ENCODE data around the gene TRANK1. TPM values are rescaled to one million over a fixed set of nuclear protein-coding genes. Genes with fewer than 3 reads are reported as not detected.

TRANK1 gene
- total and polyA plus RNA-seq, 2 experiments from 2014 or later, result 1.8 to 6.7 TPM

DNA sequence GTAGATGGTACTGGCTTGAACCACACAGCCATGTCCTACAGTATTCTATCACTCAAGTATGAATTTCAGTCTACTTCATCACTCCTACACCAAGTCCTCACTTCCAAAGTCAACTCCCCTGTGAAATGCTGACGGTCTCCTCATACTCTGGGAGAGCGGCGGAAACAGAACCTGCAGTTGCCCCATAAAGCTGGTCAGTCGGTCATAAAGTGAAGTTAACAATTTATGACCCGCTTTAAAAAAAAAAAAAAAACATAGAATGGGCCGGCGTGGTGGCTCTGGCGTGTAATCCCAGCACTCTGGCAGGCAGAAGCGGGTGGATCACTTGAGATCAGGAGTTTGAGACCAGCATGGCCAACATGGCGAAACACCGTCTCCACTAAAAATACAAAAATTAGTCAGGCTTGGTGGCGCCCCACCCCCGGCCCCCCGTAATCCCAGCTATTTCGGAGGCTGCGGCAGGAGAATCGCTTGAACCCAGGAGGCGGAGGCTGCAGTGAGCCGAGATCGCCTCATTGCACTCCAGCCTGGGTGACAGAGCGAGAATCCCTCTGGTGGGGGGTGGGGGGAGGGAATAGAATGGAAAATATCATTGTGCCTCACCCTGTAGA, 2.1 kb downstream of the TRANK1 start:
- no peak for TF ChIP-seq EZH2phosphoT487 (IDR thresholded peaks at IDR 0.05; ENCODE audit: unreplicated experiment)
- TF ChIP-seq EZH2 (IDR thresholded peaks at IDR 0.05; ENCODE audit: low read depth, unreplicated experiment), result no peak
- TF ChIP-seq NANOG (IDR thresholded peaks at IDR 0.05; ENCODE audit: borderline replicate concordance), result no peak
- no peak for TF ChIP-seq STAT1 (IDR thresholded peaks at IDR 0.05; ENCODE audit: unreplicated experiment)
- TF ChIP-seq, protein P1, sequence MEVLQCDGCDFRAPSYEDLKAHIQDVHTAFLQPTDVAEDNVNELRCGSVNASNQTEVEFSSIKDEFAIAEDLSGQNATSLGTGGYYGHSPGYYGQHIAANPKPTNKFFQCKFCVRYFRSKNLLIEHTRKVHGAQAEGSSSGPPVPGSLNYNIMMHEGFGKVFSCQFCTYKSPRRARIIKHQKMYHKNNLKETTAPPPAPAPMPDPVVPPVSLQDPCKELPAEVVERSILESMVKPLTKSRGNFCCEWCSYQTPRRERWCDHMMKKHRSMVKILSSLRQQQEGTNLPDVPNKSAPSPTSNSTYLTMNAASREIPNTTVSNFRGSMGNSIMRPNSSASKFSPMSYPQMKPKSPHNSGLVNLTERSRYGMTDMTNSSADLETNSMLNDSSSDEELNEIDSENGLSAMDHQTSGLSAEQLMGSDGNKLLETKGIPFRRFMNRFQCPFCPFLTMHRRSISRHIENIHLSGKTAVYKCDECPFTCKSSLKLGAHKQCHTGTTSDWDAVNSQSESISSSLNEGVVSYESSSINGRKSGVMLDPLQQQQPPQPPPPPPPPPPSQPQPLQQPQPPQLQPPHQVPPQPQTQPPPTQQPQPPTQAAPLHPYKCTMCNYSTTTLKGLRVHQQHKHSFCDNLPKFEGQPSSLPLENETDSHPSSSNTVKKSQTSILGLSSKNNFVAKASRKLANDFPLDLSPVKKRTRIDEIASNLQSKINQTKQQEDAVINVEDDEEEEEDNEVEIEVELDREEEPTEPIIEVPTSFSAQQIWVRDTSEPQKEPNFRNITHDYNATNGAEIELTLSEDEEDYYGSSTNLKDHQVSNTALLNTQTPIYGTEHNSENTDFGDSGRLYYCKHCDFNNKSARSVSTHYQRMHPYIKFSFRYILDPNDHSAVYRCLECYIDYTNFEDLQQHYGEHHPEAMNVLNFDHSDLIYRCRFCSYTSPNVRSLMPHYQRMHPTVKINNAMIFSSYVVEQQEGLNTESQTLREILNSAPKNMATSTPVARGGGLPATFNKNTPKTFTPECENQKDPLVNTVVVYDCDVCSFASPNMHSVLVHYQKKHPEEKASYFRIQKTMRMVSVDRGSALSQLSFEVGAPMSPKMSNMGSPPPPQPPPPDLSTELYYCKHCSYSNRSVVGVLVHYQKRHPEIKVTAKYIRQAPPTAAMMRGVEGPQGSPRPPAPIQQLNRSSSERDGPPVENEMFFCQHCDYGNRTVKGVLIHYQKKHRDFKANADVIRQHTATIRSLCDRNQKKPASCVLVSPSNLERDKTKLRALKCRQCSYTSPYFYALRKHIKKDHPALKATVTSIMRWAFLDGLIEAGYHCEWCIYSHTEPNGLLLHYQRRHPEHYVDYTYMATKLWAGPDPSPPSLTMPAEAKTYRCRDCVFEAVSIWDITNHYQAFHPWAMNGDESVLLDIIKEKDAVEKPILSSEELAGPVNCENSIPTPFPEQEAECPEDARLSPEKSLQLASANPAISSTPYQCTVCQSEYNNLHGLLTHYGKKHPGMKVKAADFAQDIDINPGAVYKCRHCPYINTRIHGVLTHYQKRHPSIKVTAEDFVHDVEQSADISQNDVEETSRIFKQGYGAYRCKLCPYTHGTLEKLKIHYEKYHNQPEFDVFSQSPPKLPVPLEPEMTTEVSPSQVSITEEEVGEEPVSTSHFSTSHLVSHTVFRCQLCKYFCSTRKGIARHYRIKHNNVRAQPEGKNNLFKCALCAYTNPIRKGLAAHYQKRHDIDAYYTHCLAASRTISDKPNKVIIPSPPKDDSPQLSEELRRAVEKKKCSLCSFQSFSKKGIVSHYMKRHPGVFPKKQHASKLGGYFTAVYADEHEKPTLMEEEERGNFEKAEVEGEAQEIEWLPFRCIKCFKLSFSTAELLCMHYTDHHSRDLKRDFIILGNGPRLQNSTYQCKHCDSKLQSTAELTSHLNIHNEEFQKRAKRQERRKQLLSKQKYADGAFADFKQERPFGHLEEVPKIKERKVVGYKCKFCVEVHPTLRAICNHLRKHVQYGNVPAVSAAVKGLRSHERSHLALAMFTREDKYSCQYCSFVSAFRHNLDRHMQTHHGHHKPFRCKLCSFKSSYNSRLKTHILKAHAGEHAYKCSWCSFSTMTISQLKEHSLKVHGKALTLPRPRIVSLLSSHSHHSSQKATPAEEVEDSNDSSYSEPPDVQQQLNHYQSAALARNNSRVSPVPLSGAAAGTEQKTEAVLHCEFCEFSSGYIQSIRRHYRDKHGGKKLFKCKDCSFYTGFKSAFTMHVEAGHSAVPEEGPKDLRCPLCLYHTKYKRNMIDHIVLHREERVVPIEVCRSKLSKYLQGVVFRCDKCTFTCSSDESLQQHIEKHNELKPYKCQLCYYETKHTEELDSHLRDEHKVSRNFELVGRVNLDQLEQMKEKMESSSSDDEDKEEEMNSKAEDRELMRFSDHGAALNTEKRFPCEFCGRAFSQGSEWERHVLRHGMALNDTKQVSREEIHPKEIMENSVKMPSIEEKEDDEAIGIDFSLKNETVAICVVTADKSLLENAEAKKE (CRISPR knock-in tag; IDR thresholded peaks at IDR 0.05), result no peak
- TF ChIP-seq JUNB (IDR thresholded peaks at IDR 0.05; ENCODE audit: unreplicated experiment), result no peak
- TF ChIP-seq, protein P2, sequence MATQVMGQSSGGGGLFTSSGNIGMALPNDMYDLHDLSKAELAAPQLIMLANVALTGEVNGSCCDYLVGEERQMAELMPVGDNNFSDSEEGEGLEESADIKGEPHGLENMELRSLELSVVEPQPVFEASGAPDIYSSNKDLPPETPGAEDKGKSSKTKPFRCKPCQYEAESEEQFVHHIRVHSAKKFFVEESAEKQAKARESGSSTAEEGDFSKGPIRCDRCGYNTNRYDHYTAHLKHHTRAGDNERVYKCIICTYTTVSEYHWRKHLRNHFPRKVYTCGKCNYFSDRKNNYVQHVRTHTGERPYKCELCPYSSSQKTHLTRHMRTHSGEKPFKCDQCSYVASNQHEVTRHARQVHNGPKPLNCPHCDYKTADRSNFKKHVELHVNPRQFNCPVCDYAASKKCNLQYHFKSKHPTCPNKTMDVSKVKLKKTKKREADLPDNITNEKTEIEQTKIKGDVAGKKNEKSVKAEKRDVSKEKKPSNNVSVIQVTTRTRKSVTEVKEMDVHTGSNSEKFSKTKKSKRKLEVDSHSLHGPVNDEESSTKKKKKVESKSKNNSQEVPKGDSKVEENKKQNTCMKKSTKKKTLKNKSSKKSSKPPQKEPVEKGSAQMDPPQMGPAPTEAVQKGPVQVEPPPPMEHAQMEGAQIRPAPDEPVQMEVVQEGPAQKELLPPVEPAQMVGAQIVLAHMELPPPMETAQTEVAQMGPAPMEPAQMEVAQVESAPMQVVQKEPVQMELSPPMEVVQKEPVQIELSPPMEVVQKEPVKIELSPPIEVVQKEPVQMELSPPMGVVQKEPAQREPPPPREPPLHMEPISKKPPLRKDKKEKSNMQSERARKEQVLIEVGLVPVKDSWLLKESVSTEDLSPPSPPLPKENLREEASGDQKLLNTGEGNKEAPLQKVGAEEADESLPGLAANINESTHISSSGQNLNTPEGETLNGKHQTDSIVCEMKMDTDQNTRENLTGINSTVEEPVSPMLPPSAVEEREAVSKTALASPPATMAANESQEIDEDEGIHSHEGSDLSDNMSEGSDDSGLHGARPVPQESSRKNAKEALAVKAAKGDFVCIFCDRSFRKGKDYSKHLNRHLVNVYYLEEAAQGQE (IDR thresholded peaks at IDR 0.05; ENCODE audit: unreplicated experiment), result no peak
- no peak for TF ChIP-seq ZNF331 (CRISPR knock-in tag; IDR thresholded peaks at IDR 0.05; ENCODE audit: low read depth)
- no peak for TF ChIP-seq CREB1 (CRISPR knock-in tag; IDR thresholded peaks at IDR 0.05; ENCODE audit: low read depth)
- no peak for TF ChIP-seq POLR2AphosphoS5 (IDR thresholded peaks at IDR 0.05; ENCODE audit: low read depth)
- TF ChIP-seq, protein P3, sequence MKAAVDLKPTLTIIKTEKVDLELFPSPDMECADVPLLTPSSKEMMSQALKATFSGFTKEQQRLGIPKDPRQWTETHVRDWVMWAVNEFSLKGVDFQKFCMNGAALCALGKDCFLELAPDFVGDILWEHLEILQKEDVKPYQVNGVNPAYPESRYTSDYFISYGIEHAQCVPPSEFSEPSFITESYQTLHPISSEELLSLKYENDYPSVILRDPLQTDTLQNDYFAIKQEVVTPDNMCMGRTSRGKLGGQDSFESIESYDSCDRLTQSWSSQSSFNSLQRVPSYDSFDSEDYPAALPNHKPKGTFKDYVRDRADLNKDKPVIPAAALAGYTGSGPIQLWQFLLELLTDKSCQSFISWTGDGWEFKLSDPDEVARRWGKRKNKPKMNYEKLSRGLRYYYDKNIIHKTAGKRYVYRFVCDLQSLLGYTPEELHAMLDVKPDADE (IDR thresholded peaks at IDR 0.05), result no peak
- TF ChIP-seq, protein P4, sequence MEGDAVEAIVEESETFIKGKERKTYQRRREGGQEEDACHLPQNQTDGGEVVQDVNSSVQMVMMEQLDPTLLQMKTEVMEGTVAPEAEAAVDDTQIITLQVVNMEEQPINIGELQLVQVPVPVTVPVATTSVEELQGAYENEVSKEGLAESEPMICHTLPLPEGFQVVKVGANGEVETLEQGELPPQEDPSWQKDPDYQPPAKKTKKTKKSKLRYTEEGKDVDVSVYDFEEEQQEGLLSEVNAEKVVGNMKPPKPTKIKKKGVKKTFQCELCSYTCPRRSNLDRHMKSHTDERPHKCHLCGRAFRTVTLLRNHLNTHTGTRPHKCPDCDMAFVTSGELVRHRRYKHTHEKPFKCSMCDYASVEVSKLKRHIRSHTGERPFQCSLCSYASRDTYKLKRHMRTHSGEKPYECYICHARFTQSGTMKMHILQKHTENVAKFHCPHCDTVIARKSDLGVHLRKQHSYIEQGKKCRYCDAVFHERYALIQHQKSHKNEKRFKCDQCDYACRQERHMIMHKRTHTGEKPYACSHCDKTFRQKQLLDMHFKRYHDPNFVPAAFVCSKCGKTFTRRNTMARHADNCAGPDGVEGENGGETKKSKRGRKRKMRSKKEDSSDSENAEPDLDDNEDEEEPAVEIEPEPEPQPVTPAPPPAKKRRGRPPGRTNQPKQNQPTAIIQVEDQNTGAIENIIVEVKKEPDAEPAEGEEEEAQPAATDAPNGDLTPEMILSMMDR (conservative IDR thresholded peaks at IDR 0.05; ENCODE audit: low read depth in 2 of 2), result no peak
- no peak for TF ChIP-seq ZNF114 (CRISPR knock-in tag; IDR thresholded peaks at IDR 0.05)
- no peak overlapping the region for H3K27ac ChIP-seq (ENCODE audit: low read depth)
- H3K4me3 ChIP-seq, result no peak overlapping the region
- 0 out of 2 replicates have a peak overlapping the region, but pooled peaks have one; percentile 20 for H3K4me2 ChIP-seq
- peaks cover 10% of the 10 kb centered on the region; the same call in 2 of the 3 replicates for H3K9me3 Mint-ChIP-seq
- no peak overlapping the region for H3K4me3 Mint-ChIP-seq
- H3K9me2 ChIP-seq (ENCODE audit: insufficient read depth), result no peaks in the 10 kb centered on the region
- no peaks in the 10 kb centered on the region for H3K79me2 ChIP-seq (replicated peaks; ENCODE audit: insufficient read depth)
- H4K20me1 ChIP-seq (replicated peaks; ENCODE audit: insufficient read depth), result no peaks in the 10 kb centered on the region
- H3F3A ChIP-seq (replicated peaks; ENCODE audit: low read depth), result no peaks in the 10 kb centered on the region
- ATAC-seq (no peak), DNase-seq (ENCODE audit: low spot score) (no peak)
- peaks cover 17% of the 10 kb centered on the region for H3K4me1 Mint-ChIP-seq
- no peak overlapping the region for H3K27ac Mint-ChIP-seq
- H3K27me3 Mint-ChIP-seq (ENCODE audit: insufficient read depth, low read depth, poor library complexity), result peaks cover 32% of the 10 kb centered on the region
- H3K27me3 ChIP-seq (ENCODE audit: insufficient read depth), result peaks cover 40% of the 10 kb centered on the region
- H3K36me3 Mint-ChIP-seq (ENCODE audit: low read depth), result peaks cover 9% of the 10 kb centered on the region
- no peaks in the 10 kb centered on the region for H3K36me3 ChIP-seq (ENCODE audit: insufficient read depth)
- H3K4me1 ChIP-seq (ENCODE audit: insufficient read depth), result peaks cover 11% of the 10 kb centered on the region
- no peak overlapping the region for H2AFZ ChIP-seq
